ENCODE results near the gene ANAPC7.

DNA sequence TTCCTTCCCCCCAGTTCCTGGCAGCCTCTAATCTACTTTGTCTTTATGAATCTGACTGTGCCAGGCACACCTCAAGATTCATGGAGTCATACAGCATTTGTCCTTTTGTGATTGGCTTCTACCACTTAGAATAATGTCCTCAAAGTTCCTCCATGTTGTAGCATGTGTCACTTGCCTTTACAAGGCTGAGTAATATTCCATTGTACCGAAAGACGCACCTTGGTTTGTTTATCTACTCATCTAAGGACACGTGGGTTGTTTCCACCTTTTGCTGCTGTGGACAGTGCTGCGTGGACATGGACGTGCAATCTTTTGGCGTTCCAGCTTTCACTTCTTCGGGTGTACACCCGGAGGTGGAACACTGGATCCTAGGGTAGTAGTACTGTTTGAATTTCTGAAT, 33.5 kb downstream of the ANAPC7 start:
- TF ChIP-seq EZH2phosphoT487 (IDR thresholded peaks at IDR 0.05; ENCODE audit: borderline replicate concordance, low read depth) (no peak), SMC3 (IDR thresholded peaks at IDR 0.05; ENCODE audit: low read depth, low read length) (no peak), GABPA (IDR thresholded peaks at IDR 0.05; ENCODE audit: low read depth) (no peak), YY1 (IDR thresholded peaks at IDR 0.05; ENCODE audit: low read depth) (no peak), RCOR1 (IDR thresholded peaks at IDR 0.05; ENCODE audit: low read length) (no peak), MXI1 (IDR thresholded peaks at IDR 0.05; ENCODE audit: low read depth, low read length) (no peak), EP300 (IDR thresholded peaks at IDR 0.05; ENCODE audit: borderline replicate concordance in 1 of 2, low read depth in 1 of 2, low read length in 1 of 2) (no peak)
- TF ChIP-seq, protein P1, sequence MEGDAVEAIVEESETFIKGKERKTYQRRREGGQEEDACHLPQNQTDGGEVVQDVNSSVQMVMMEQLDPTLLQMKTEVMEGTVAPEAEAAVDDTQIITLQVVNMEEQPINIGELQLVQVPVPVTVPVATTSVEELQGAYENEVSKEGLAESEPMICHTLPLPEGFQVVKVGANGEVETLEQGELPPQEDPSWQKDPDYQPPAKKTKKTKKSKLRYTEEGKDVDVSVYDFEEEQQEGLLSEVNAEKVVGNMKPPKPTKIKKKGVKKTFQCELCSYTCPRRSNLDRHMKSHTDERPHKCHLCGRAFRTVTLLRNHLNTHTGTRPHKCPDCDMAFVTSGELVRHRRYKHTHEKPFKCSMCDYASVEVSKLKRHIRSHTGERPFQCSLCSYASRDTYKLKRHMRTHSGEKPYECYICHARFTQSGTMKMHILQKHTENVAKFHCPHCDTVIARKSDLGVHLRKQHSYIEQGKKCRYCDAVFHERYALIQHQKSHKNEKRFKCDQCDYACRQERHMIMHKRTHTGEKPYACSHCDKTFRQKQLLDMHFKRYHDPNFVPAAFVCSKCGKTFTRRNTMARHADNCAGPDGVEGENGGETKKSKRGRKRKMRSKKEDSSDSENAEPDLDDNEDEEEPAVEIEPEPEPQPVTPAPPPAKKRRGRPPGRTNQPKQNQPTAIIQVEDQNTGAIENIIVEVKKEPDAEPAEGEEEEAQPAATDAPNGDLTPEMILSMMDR (IDR thresholded peaks at IDR 0.05) = no peak
- TF ChIP-seq, protein P2, sequence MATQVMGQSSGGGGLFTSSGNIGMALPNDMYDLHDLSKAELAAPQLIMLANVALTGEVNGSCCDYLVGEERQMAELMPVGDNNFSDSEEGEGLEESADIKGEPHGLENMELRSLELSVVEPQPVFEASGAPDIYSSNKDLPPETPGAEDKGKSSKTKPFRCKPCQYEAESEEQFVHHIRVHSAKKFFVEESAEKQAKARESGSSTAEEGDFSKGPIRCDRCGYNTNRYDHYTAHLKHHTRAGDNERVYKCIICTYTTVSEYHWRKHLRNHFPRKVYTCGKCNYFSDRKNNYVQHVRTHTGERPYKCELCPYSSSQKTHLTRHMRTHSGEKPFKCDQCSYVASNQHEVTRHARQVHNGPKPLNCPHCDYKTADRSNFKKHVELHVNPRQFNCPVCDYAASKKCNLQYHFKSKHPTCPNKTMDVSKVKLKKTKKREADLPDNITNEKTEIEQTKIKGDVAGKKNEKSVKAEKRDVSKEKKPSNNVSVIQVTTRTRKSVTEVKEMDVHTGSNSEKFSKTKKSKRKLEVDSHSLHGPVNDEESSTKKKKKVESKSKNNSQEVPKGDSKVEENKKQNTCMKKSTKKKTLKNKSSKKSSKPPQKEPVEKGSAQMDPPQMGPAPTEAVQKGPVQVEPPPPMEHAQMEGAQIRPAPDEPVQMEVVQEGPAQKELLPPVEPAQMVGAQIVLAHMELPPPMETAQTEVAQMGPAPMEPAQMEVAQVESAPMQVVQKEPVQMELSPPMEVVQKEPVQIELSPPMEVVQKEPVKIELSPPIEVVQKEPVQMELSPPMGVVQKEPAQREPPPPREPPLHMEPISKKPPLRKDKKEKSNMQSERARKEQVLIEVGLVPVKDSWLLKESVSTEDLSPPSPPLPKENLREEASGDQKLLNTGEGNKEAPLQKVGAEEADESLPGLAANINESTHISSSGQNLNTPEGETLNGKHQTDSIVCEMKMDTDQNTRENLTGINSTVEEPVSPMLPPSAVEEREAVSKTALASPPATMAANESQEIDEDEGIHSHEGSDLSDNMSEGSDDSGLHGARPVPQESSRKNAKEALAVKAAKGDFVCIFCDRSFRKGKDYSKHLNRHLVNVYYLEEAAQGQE (IDR thresholded peaks at IDR 0.05; ENCODE audit: low read depth, low read length) = no peak
- TF ChIP-seq, protein P3, sequence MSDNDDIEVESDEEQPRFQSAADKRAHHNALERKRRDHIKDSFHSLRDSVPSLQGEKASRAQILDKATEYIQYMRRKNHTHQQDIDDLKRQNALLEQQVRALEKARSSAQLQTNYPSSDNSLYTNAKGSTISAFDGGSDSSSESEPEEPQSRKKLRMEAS (IDR thresholded peaks at IDR 0.05; ENCODE audit: low read depth) = no peak

All from SK-N-SH (cell line).